SK-N-SH (cell line): ENCODE data around the gene SDS. TPM values are rescaled to one million over a fixed set of nuclear protein-coding genes. Genes with fewer than 3 reads are reported as not detected.
A peak's percentile ranks its signal among the peaks of the same experiment; 100 is the strongest.

Experiments
- CTCF ChIA-PET: fragments of 300-600, 350-600 bp; formaldehyde crosslinking; extraction: SDS; loops from one replicate; lab custom pipeline; 2021; lab: Yijun Ruan, JAX
- POLR2A ChIA-PET: fragments of 350-600 bp; sonication (Branson Sonifier 250); formaldehyde crosslinking; extraction: SDS; loops from one replicate; lab custom pipeline; 2020; ENCODE audit warnings: antibody characterized with exemption, inconsistent platforms; lab: Yijun Ruan, JAX
- DNase-seq: peaks from one replicate; pipeline ENCODE4 v3.0.0; 2012
- H2AFZ ChIP-seq: fragments of 200-600 bp; sonication (generic); 2 replicates; pipeline ENCODE4 v1.8.1; 2016; ENCODE audit warnings: antibody characterized with exemption, mild to moderate bottlenecking, low read depth
- H3F3A ChIP-seq: fragments of 200-600 bp; sonication (generic); replicated peaks from 2 replicates; pipeline ENCODE3; 2016; ENCODE audit warnings: antibody characterized with exemption, mild to moderate bottlenecking; ENCODE audit not compliant: insufficient read depth
- H3K27ac ChIP-seq, 2 experiments: fragments of 200-500 bp in 1 of 2; fragments of 200-600 bp in 1 of 2; sonication (Bioruptor generic) in 1 of 2; sonication (generic), shearing (Covaris generic) in 1 of 2; 2 replicates each; pipeline versions ENCODE4 v1.5.1 to v1.6.1; 2014 to 2016; ENCODE audit warnings: low read depth in 2 of 2, inconsistent platforms in 1 of 2, low read length in 1 of 2, mild to moderate bottlenecking in 1 of 2, mixed read lengths in 1 of 2
- H3K27me3 ChIP-seq: fragments of 200-600 bp; sonication (generic), shearing (Covaris generic); 2 replicates; pipeline ENCODE4 v1.6.1; 2016; ENCODE audit warnings: mixed run types; ENCODE audit not compliant: insufficient read depth
- H3K36me3 ChIP-seq, 2 experiments: fragments of 200-500 bp in 1 of 2; fragments of 200-600 bp in 1 of 2; sonication (Bioruptor generic) in 1 of 2; sonication (generic) in 1 of 2; replicated peaks in 1 of 2; 2 replicates each; pipeline versions ENCODE3 to v1.5.1; 2014 to 2016; ENCODE audit warnings: low read length in 1 of 2, mild to moderate bottlenecking in 1 of 2; ENCODE audit not compliant: insufficient read depth in 2 of 2, control insufficient read depth in 1 of 2
- H3K4me1 ChIP-seq, 2 experiments: fragments of 200-500 bp in 1 of 2; fragments of 200-600 bp in 1 of 2; sonication (Bioruptor generic) in 1 of 2; sonication (generic), shearing (Covaris generic) in 1 of 2; 2 replicates each; pipeline versions ENCODE4 v1.5.1 to v1.6.1; 2014 to 2016; ENCODE audit warnings: low read depth in 1 of 2, low read length in 1 of 2, mixed run types in 1 of 2; ENCODE audit not compliant: insufficient read depth in 2 of 2, control insufficient read depth in 1 of 2
- H3K4me2 ChIP-seq: fragments of 200-600 bp; sonication (generic), shearing (Covaris generic); 2 replicates; pipeline ENCODE4 v1.6.1; 2017; ENCODE audit warnings: mixed run types
- H3K4me3 ChIP-seq, 2 experiments: fragments of 200-500 bp in 1 of 2; fragments of 200-600 bp in 1 of 2; sonication (Bioruptor generic) in 1 of 2; sonication (generic), shearing (Covaris generic) in 1 of 2; 2 replicates each; pipeline versions ENCODE4 v1.5.1 to v1.8.1; 2014 to 2016; ENCODE audit warnings: low read depth in 2 of 2, inconsistent platforms in 1 of 2, low read length in 1 of 2, mild to moderate bottlenecking in 1 of 2, mixed read lengths in 1 of 2, moderate library complexity in 1 of 2
- H3K79me2 ChIP-seq: fragments of 200-600 bp; sonication (generic); 2 replicates; pipeline ENCODE4 v1.8.1; 2017; ENCODE audit warnings: mild to moderate bottlenecking; ENCODE audit not compliant: insufficient read depth
- H3K9ac ChIP-seq: fragments of 200-600 bp; sonication (generic); 2 replicates; pipeline ENCODE4 v1.6.1; 2017; ENCODE audit warnings: mixed run types
- H3K9me2 ChIP-seq: fragments of 200-600 bp; sonication (generic); 2 replicates; pipeline ENCODE4 v1.6.1; 2017; ENCODE audit warnings: mixed run types
- H3K9me3 ChIP-seq: fragments of 200-600 bp; sonication (generic); 2 replicates; pipeline ENCODE4 v1.6.1; 2017; ENCODE audit warnings: mixed run types, mild to moderate bottlenecking, moderate library complexity
- H4K20me1 ChIP-seq: fragments of 200-600 bp; sonication (generic); 2 replicates; pipeline ENCODE4 v1.6.1; 2017; ENCODE audit warnings: mild to moderate bottlenecking, mixed run types; ENCODE audit not compliant: insufficient read depth
- MXI1 ChIP-seq: IDR thresholded peaks from 2 replicates; pipeline ENCODE4 v1.6.1; 2012; ENCODE audit warnings: mild to moderate bottlenecking, low read depth, low read length, improper control_type of control experiment
- NFIC ChIP-seq: IDR thresholded peaks from 2 replicates; pipeline ENCODE4 v1.4.0; 2012; ENCODE audit warnings: borderline replicate concordance
- RAD21 ChIP-seq: IDR thresholded peaks from 2 replicates; pipeline ENCODE4 v1.6.1; 2012; ENCODE audit warnings: mild to moderate bottlenecking, low read length
- RFX5 ChIP-seq: IDR thresholded peaks from 2 replicates; pipeline ENCODE4 v1.6.1; 2012; ENCODE audit warnings: mild to moderate bottlenecking, improper control_type of control experiment, low read length
- RXRA ChIP-seq: IDR thresholded peaks from 2 replicates; pipeline ENCODE4 v1.4.0; 2012; ENCODE audit warnings: low read depth, mild to moderate bottlenecking, borderline replicate concordance
- SIN3A ChIP-seq: IDR thresholded peaks from 2 replicates; pipeline ENCODE4 v1.6.1; 2012; ENCODE audit warnings: low read depth, mild to moderate bottlenecking, low read length, moderate library complexity, borderline replicate concordance
- SMC3 ChIP-seq: IDR thresholded peaks from 2 replicates; pipeline ENCODE4 v1.6.1; 2012; ENCODE audit warnings: low read depth, low read length, improper control_type of control experiment
- YY1 ChIP-seq: IDR thresholded peaks from 2 replicates; pipeline ENCODE4 v1.4.0; 2012; ENCODE audit warnings: low read depth, mild to moderate bottlenecking
- WGBS: methylation state at CpG from one replicate; pipeline ENCODE4 v1.1.6; 2017; ENCODE audit warnings: low lambda C conversion rate; 5-methylcytosine and 5-hydroxymethylcytosine counted together
- polyA plus RNA-seq, 3 experiments: library from polyadenylated mRNA; depleted of rRNA; stranded (reverse); fragments of >200 nt; gene quantifications; 2 replicates each; pipeline ENCODE4 v1.2.3, GENCODE V29; 2012
- TF ChIP-seq, protein P1 (sequence below): IDR thresholded peaks from 2 replicates; pipeline ENCODE4 v1.6.1; 2012; ENCODE audit warnings: mild to moderate bottlenecking, low read depth, low read length, moderate library complexity
- TF ChIP-seq, protein P2 (sequence below): fragments of 150-350 bp; IDR thresholded peaks from 2 replicates; pipeline ENCODE4 v1.6.1; 2017; ENCODE audit warnings: antibody characterized with exemption, low read length, low read depth, borderline replicate concordance
- TF ChIP-seq, protein P3 (sequence below): fragments of 200-600 bp; sonication (generic); IDR thresholded peaks from 2 replicates; pipeline ENCODE4 v1.6.1; 2017; ENCODE audit warnings: antibody characterized with exemption, mild to moderate bottlenecking, moderate library complexity

SDS gene
- polyA plus RNA-seq, 1 of the 3 experiments (the other 2 are of a cell fraction): 0.08 TPM

DNA sequence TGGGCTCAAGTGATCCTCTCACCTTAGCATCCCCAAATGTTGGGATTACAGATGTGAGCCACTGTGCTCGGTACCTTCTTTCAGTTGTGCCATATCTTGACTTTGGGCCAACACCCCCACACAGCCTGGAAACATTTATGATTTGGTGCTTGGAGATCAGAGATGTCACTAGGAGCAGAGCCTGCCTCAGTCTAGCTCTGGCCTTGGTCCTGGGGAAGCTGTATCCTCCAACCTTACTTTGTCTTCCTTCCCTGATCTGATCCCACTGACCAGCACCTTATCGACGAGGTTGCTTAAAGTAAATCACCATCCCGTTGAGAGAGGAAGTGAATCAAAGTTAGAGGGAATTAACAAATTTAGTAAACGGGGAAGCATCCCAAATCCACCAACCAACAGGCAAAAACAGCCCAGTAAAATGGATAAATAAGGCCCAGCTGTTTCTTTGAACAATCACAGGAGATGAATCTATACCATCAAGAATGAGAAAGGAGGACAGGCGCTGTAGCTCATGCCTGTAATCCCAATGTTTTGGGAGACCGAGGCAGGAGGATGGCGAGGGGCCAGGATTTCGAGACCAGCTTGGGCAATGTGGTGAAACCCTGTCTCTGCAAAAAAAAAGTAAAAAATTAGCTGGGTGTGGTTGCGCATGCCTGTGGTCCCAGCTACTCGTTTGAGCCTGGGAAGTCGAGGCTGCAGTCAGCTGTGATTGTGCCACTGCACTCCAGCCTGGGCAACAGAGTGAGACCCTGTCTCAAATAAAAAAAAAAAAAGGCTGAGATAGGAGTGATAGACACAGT, 41.9 kb downstream of the SDS start:
- Histone ChIP-seq H4K20me1 (0 out of 2 replicates have a peak, but pooled peaks cover 3% of the 10 kb centered on the region), H3K4me2 (no peak overlapping the region), H2AFZ (no peak overlapping the region), H3K4me1 (peaks cover 0 to 11% of the 10 kb centered on the region in 2 experiments; a peak in 1 of 4 replicates), H3F3A (peaks cover 5% of the 10 kb centered on the region), H3K27me3 (no peaks in the 10 kb centered on the region), H3K27ac (no peak overlapping the region), H3K9me2 (no peaks in the 10 kb centered on the region), H3K9me3 (no peaks in the 10 kb centered on the region), H3K4me3 (no peak overlapping the region), H3K79me2 (peaks cover 19% of the 10 kb centered on the region; the same call in 1 of the 2 replicates), H3K9ac (no peak overlapping the region), H3K36me3 (peaks cover 0 to 5% of the 10 kb centered on the region in 2 experiments)
- DNase-seq: no peak
- WGBS: 93% methylated on average over 12 of the region's 12 CpGs
- POLR2A ChIA-PET: interaction anchor here (0.6 to 0.8 kb wide), 2 partner anchors 235 to 405 kb away, joined by 3 read pairs; no protein-coding TSS in a partner anchor
- CTCF ChIA-PET: interaction anchor here (0.9 to 1.8 kb wide), 3 partner anchors 15 to 164 kb away, joined by 3 to 7 read pairs (median 4); no protein-coding TSS in a partner anchor
- no peak for TF ChIP-seq RXRA
- TF ChIP-seq, protein P1, sequence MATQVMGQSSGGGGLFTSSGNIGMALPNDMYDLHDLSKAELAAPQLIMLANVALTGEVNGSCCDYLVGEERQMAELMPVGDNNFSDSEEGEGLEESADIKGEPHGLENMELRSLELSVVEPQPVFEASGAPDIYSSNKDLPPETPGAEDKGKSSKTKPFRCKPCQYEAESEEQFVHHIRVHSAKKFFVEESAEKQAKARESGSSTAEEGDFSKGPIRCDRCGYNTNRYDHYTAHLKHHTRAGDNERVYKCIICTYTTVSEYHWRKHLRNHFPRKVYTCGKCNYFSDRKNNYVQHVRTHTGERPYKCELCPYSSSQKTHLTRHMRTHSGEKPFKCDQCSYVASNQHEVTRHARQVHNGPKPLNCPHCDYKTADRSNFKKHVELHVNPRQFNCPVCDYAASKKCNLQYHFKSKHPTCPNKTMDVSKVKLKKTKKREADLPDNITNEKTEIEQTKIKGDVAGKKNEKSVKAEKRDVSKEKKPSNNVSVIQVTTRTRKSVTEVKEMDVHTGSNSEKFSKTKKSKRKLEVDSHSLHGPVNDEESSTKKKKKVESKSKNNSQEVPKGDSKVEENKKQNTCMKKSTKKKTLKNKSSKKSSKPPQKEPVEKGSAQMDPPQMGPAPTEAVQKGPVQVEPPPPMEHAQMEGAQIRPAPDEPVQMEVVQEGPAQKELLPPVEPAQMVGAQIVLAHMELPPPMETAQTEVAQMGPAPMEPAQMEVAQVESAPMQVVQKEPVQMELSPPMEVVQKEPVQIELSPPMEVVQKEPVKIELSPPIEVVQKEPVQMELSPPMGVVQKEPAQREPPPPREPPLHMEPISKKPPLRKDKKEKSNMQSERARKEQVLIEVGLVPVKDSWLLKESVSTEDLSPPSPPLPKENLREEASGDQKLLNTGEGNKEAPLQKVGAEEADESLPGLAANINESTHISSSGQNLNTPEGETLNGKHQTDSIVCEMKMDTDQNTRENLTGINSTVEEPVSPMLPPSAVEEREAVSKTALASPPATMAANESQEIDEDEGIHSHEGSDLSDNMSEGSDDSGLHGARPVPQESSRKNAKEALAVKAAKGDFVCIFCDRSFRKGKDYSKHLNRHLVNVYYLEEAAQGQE: peak; percentile 75

DNA sequence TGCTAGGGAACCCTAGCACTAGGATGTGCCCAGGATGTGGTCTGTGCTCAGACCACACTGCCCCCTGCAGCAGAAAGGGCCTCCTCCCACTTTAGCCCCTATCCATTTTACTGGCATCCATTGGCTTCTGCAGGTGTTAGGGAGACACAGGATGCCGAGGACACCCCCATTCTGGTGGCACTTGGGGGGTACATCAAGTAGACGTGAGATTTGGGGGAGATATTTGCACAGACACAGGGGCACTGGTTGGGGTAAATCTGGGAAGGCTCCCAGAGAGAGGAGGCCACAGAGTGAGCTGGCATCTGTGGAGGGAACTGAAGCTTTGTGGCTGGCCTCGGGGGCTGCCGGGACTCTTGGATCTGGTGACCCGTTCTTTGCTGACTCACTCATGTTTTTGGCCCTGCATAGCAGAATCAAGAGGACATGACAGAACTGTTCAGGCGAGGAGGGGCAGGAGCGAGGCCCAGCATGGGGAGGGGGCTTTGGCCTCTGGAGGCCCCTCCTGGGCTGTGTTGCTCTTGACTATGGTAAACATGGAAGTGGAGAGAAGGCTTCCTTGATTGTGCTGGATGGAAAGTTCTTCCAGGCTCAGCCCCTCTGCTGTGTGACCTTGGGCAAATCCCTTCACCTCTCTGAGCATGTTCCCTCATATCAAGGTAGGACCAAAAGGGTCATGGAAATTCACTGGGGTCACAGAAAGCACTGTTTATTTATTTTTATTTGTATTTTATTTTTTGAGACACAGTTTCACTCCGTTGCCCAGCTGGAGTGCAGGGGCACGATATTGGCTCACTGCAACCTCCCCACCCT, 43.5 kb downstream of the SDS start:
- ChIA-PET POLR2A (no interaction called here), CTCF (interaction anchor here (1.1 to 1.4 kb wide), 4 partner anchors 44 to 185 kb away, joined by 3 to 4 read pairs (median 4); no protein-coding TSS in a partner anchor)
- no peaks in the 10 kb centered on the region for H3K27me3 ChIP-seq
- peaks cover 0 to 4% of the 10 kb centered on the region in 2 experiments for H3K36me3 ChIP-seq
- 78% methylated on average over 9 of the region's 9 CpGs for WGBS
- H3K4me3 ChIP-seq: peak overlapping the region; percentile 72 to 86; a peak in 2 of 4 replicates
- no peak overlapping the region for H2AFZ ChIP-seq
- H4K20me1 ChIP-seq: 0 out of 2 replicates have a peak, but pooled peaks cover 3% of the 10 kb centered on the region
- H3K9me3 ChIP-seq: no peaks in the 10 kb centered on the region
- H3F3A ChIP-seq: peaks cover 5% of the 10 kb centered on the region
- H3K4me2 ChIP-seq: peak overlapping the region; percentile 85
- no peaks in the 10 kb centered on the region for H3K9me2 ChIP-seq
- no peak overlapping the region for H3K27ac ChIP-seq
- peak; percentile 64 for DNase-seq
- no peak for TF ChIP-seq SIN3A
- peak; percentile 18; the same call in 1 of the 2 replicates for TF ChIP-seq SMC3
- TF ChIP-seq RAD21: peak; percentile 57
- TF ChIP-seq, protein P2, sequence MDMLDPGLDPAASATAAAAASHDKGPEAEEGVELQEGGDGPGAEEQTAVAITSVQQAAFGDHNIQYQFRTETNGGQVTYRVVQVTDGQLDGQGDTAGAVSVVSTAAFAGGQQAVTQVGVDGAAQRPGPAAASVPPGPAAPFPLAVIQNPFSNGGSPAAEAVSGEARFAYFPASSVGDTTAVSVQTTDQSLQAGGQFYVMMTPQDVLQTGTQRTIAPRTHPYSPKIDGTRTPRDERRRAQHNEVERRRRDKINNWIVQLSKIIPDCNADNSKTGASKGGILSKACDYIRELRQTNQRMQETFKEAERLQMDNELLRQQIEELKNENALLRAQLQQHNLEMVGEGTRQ: no peak
- TF ChIP-seq, protein P3, sequence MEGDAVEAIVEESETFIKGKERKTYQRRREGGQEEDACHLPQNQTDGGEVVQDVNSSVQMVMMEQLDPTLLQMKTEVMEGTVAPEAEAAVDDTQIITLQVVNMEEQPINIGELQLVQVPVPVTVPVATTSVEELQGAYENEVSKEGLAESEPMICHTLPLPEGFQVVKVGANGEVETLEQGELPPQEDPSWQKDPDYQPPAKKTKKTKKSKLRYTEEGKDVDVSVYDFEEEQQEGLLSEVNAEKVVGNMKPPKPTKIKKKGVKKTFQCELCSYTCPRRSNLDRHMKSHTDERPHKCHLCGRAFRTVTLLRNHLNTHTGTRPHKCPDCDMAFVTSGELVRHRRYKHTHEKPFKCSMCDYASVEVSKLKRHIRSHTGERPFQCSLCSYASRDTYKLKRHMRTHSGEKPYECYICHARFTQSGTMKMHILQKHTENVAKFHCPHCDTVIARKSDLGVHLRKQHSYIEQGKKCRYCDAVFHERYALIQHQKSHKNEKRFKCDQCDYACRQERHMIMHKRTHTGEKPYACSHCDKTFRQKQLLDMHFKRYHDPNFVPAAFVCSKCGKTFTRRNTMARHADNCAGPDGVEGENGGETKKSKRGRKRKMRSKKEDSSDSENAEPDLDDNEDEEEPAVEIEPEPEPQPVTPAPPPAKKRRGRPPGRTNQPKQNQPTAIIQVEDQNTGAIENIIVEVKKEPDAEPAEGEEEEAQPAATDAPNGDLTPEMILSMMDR: peak; percentile 33; the same call in 1 of the 2 replicates
- no peak for TF ChIP-seq MXI1
- no peak for TF ChIP-seq YY1
- no peak for TF ChIP-seq NFIC
- no peak for TF ChIP-seq RFX5
- H3K9ac ChIP-seq: no peak overlapping the region
- H3K79me2 ChIP-seq: peaks cover 19% of the 10 kb centered on the region; the same call in 1 of the 2 replicates
- H3K4me1 ChIP-seq: peaks cover 0 to 11% of the 10 kb centered on the region in 2 experiments; a peak in 1 of 4 replicates
